Pulmonary artery endothelial cell (primary cell): Measurements from ENCODE around the gene FEN1. TPM values are rescaled to one million over a fixed set of nuclear protein-coding genes. Genes with fewer than 3 reads are reported as not detected.

Experiments
- DNase-seq: peaks from one replicate; pipeline ENCODE4 v3.0.0-alpha.2; 2011; ENCODE audit warnings: low read depth, low spot score
- total RNA-seq: library from RNA; depleted of rRNA; stranded (reverse); fragments of >200 nt; gene quantifications from 2 replicates; pipeline ENCODE4 v1.2.3, GENCODE V29; 2014

The FEN1 gene
- total RNA-seq, 1 donor from 2014 or later = 46.8 TPM

GRCh38 chr11:61775606-61776554, 16.8 kb upstream of the FEN1 start:
- DNase-seq = no peak

DNA sequence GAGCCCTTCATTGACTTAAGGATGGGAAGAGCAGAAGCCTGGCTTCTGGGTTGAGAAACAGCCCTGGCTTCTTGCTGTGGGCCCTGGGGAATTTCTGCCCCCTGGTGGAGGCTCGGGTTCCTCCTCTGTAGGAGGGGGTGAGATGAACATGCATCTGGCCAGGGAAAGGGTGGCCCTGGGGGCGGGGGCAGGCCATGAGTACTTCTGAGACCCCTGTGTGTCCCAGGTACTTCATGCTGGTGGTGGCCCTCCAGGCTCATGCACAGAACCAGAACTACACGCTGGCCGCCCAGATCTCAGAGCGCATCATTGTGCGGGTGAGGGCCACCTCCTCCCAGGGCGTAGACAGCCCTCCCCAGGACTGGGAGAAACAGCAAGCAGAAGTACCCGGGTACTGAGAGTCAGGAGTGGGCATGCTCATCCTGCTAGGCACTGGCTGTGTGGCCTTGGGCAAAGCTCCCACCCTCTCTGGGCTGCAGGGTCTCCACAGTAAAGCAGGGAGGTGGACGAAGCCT, 16.1 kb upstream of the FEN1 start:
- peak; percentile 20 for DNase-seq

DNA sequence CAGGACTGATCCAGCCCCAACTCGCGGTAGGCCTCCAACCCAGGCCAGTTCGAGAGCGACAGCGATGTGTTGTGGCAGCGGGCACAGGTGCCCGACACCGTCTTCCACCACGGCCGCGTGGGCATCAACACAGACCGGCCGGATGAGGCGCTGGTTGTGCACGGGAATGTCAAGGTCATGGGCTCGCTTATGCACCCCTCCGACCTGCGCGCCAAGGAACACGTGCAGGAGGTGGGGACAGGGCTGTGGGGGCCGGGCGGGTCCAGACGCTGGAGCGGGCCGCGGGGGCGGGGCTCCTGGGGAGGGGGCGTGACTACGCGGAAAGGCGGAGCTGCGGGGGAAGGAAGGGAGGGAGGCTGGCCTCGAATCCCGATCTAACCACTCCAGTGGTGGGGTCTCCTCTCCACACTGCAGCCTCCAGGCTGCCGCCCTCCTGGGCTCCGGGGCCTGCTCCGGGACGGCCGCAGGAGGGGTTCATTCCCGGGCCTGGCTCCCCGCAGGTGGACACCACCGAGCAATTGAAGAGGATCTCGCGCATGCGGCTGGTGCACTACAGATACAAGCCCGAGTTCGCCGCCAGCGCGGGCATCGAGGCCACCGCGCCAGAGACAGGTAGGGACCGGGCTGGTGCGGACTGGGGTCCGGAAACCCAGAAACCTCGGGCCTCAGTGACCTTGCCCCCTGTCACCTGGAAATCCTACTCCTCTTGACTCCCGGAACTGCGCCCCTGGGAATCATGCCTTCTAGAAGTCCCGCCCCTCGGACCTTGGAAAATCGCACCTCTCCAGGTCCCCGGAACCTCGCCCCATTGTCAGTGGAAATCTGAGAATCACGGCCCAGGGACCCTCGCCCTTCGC, 15.2 kb upstream of the FEN1 start:
- no peak for DNase-seq

DNA sequence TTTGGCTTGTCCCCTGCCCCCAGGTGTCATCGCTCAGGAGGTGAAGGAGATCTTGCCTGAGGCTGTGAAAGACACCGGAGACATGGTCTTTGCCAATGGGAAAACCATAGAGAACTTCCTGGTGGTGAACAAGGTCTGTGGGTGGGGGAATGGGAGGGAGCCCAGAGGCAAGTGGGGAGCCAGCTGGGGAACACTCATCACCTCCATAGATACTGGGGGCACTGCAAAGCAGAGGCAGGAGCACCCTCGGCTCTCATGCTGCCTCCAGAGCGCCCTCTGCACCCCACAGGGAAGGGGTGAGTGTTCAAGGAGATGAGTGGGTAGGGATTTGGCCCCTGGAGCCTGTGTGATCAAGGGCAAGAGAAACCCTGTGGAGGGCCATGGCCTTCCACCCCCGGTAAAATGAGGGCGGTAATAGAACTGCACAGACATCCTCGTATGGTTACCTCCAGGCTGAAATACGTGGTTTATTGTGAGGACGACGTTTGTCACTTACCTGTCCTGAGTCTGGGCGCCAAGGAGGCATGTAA, 14.3 kb upstream of the FEN1 start:
- DNase-seq = no peak

GRCh38 chr11:61778920-61779650, 13.6 kb upstream of the FEN1 start:
- no peak for DNase-seq

GRCh38 chr11:61779666-61780525, 12.8 kb upstream of the FEN1 start:
- DNase-seq = no peak

GRCh38 chr11:61780581-61781162, 12.0 kb upstream of the FEN1 start:
- no peak for DNase-seq

DNA sequence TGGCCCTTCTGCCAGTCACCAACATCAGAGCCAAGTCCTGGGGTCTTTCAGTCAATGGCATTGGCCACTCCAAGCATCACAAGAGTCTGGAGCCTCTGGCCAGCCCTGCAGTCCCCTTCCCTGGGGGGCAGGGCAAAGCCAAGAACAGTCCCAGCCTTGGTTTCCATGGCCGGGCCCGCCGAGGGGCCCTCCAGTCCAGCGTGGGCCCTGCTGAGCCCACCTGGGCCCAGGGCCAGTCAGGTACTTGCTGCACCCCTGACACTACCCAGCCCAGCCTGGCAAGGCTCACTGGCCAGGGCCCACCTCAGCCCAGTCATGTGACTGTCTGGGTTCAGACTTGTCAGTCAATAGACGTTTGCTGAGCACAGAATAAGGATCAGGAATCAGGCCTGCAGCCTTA, 11.1 kb upstream of the FEN1 start:
- no peak for DNase-seq

DNA sequence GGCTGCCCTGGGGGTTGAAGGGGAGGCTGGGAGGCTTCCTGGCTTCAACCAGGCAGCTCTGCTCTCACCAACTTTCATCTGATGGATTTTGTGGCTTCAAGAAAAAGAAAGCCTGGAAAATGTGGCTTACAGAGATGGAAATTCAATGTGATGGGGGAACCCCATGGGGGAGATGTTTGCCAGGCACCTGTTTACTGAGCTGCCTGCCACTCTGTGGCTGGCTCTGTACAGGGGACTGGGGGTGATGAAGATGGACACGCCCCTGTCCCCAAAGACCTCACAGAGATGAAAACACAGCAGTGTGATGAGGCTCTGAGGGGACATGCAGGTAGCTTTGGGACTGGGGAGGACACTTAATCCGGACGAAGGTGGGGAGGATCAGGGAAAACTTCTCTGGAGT, 10.4 kb upstream of the FEN1 start:
- no peak for DNase-seq

- no peak for DNase-seq
These were observed 9.9 kb upstream of the FEN1 start for GRCh38 chr11:61782841-61783240.

DNA sequence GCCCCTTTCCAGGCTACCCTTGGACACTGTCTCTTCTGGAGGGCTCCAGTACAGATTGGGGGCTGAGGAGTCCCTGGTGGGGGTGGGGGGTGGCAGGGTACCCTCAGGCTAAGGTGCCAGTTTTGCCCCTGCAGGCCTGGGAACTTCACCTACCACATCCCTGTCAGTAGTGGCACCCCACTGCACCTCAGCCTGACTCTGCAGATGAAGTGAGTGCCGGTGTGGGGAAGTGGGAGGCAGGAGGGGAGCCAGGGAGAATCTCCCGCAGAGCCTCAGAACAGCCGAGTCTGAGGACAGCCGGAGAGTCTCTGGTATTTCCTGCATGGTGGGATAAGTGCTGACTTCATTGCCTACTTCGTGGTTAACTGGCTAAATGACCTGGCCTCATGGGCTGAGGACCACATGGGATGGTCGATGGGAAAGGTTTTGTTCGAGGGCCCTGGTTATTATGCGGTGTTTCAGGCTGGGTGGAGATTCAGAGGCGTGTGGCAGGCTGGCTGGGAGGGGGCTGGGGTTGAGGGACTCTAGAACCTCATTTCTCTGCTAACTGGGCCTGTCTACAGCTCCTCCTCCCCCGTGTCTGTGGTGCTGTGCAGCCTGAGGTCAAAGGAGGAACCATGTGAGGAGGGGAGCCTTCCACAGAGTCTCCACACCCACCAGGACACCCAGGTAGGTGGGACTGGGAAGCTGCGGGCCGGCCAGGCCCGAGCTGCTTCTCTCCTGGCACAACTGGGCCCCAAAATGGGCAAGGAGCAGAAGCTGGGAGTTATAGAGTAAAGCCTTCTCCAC, 8.8 kb upstream of the FEN1 start:
- no peak for DNase-seq

DNA sequence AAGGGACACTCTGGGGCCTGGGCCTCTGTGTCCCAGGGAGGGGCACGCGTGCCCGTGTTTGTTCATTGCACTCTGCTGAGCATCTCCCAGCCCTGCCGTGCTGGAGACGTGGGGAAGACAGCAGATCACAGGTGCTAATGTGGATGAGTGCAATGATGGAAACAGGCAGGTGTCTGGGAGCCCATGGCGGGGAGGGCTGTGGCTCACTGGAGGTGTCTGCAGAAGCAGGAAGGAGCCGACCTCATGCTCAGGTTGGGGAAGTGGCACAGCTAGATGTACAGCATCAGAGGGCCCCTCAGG, 8.3 kb upstream of the FEN1 start:
- no peak for DNase-seq

GRCh38 chr11:61785837-61786402, 6.8 kb upstream of the FEN1 start:
- DNase-seq = no peak

DNA sequence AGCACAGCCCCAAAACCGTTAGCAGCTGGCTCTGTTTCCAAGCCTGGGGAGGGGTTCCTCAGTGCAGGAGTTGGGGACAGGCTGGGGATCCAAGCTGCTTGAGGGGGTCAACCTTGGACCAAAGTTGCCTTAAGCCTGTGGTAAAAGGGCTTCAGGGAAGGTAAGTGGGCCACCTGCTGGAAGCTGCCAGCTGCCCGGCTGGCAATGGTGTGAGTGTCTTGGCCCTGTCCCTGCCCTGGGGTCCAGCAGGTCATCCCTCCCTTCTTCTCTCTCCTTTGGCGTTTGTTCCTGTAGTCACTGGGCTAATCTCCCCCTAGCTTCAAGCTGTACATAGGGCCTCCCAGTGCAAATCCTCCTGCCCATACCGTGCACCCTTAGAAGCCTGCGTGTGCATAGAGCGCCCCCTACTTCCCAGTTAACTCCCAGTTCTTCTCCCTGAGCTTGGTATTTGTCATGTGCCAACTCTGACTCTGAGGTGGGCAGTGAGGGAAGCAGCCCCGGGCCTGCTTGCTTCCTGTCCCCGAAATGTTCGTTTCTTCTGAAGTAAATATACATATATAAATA, 4.7 kb upstream of the FEN1 start:
- DNase-seq = no peak

- peak; percentile 84 for DNase-seq
These were observed 888 bp upstream of the FEN1 start for GRCh38 chr11:61791737-61792309.

DNA sequence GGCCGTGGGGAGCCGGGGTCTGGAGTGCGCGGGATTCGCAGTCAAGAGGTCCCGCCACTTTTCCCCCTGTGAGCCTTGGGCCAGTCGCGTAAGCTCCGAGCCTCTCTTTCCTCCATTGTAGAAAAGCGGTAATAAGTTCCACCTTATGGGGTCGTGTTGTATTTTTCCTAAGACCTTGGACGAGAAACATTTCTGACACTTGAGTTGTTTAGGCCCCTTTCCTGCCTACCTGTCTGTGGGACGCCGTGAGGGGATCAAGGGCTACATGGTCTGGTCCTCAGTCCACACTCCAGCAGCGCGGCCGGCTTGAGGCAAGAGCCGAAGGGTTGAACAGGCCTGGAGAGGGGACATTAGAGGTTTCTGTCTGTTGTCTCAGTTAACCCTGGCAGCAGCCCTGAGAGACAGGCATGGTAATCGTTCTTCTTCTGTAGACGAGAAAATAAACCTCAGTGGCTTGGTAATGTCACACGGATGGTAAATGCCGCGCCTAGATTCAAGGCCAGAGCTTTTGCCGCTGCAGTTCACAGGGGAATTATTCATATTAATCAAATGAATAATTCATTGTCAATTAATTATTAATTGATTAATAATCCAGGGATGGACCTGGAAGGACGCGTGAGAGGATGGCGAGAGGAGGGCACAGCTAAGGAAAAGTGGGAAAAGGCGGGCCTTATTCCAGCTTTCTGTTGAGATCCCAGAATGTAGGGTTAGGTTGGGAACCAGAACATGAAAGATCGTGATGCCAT, 545 bp downstream of the FEN1 start:
- no peak for DNase-seq

DNA sequence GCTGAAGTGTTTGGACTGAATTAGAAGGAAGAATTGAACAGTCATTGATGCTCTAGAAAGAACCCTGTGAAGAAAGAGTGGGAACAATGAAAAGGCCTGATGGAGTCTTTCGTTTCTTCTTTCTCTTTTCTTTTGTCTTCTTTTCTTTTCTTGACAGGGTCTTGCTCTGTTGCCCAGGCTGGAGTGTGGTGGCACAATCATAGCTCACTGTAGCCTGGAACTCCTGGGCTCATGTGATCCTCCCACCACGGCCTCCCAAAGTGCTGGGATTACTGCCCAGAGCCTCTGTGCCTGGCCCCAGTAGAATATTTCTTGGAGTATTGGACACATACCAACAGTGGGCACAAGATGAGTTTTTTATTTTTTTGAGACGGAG, 1.1 kb downstream of the FEN1 start:
- DNase-seq = no peak

- no peak for DNase-seq
These were observed 1.9 kb downstream of the FEN1 start for GRCh38 chr11:61794579-61794978.
